ENCODE measurements around the gene SLFN5.
"Not testable (repeated sequence)": the region's sequence is repeated elsewhere in the genome, so short reads cannot be mapped to it uniquely, and the experiment has no call there.

The SLFN5 gene

GRCh38 chr17:35242805-35243560, at the start of gene SLFN5:
Gene SLFN5, plus strand, starts transcription at chr17:35243072. Its CDS starts 15,619 bp downstream, at chr17:35258691.
- DNase-seq = peak; percentile 32

DNA sequence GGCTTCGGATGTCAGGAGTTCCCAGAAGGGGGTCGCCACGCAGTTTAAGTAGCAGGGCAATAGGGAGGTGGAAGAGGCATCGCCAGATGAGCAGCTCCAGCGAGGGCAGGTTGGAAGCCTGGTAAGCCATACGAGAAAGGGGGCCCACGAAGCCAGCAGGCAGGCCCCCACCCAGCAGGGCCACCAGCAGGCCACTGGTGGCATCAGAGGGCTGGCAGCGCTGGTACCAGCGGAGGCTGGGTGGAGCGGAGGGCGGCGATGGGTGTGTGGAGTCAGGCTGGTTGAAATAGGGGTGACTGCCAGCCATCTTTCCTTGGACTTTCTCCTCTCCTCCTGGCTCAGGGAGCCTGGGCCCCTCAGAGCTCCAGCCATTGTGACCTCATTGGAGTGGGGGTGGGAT, 48.9 kb upstream of the SLFN5 start, which contains the start of gene SLC35G3:
Gene SLC35G3, minus strand, starts transcription at position 393 of the 400 bp plus-strand sequence. Its CDS starts 86 bp downstream, at position 307.
- not testable (repeated sequence) for DNase-seq

GRCh38 chr17:35195062-35195461, 47.8 kb upstream of the SLFN5 start:
- not testable (repeated sequence) for DNase-seq

GRCh38 chr17:35202582-35202981, 40.3 kb upstream of the SLFN5 start:
- DNase-seq = not testable (repeated sequence)

DNA sequence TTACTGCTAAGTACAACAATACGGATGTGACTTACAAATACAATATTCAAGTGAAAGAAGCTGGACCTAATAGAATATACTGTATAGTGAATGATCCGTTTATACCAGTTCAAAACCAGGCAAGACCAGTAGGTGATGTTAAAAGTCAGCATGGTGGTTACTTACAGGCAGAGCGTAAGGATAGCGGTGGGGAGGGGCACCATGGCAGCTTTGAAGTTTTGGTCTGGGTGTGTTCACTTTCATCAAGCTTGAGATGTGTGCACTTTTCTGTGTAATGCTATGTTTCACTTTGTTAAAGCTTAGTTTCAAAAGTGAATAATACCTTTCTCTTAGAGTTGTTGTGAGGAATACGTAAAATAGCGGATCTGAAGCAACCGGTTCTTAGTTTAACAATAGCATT, 32.1 kb upstream of the SLFN5 start:
- no peak for DNase-seq

DNA sequence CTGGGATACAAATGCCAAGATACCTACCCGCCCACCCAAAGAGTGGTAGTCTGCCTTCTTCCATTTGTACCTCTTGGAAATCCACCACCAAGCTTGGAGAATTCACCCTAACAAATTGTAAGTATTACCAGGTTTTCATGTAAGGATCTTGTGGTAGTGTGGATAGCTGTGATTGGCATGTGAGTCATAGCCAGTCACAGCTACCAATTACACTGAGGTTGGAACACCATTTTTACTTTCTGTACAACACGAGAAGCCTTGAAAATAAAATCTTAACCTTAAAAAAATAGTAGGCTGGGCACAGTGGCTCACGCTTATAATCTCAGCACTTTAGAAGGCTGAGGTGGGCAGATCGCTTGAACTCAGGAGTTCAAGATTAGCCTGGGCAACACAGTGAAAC, 30.2 kb upstream of the SLFN5 start:
- DNase-seq = no peak

GRCh38 chr17:35213412-35213940, 29.4 kb upstream of the SLFN5 start:
- no peak for DNase-seq

- DNase-seq = no peak
Measured at GRCh38 chr17:35214192-35214591, 28.7 kb upstream of the SLFN5 start.

GRCh38 chr17:35214631-35215273, 28.1 kb upstream of the SLFN5 start:
- no peak for DNase-seq

- DNase-seq = no peak
Measured at GRCh38 chr17:35217107-35217506, 25.8 kb upstream of the SLFN5 start.

DNA sequence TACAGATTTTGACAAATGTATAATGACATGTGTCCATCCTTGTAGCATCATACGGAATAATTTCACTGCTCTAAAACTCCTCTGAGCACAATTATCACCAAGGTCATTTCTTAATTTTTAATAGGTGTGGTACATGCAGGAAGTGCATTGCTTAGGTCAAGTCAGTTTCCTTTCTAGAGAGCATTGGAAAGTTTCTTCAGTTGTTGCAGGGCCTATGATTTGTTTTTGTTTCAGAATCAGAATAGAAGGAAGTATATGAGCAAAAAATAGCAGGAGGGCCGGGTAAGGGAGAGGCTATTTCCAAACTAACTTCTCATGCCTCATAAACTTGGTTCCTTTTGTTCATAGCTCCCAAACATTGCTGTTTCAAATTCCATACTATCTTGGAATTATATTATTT, 24.0 kb upstream of the SLFN5 start:
- DNase-seq = no peak

DNA sequence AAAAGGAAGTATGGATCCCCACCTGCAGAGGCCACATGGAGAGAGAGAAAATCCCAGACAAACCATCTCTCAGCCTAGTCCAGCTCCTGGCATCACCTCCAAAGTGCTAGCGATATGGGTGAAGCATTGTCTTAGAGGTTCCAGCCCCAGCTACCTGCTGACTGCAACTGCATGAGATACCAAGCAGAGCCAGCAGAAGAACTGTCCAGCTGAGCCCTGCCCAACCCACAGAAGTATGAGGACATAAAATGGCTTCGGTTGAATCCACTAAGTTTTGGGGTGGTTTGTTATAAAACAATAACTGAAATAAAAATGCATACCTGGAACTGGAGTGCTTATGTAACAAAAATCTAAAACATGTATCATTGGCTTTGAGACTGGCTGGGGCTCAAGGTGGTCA, 20.4 kb upstream of the SLFN5 start:
- no peak for DNase-seq

DNA sequence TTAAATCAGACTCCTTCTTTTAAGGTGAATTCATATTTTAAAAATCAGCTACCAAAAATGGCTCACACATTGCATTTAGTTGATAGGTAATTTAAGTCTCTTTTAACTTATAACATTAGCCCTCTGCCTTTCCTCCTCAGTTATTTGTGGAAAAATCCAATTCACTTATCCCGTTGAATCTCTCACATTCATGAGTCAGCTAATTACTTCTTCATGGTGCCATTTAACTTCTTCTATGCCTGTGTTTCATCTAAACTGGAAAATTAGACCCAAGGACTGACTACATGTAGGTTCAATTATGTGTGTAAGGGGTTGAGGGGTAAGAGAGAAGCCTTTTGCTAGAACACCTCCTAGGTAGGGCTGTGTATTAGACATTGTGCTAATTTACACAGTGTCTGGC, 18.4 kb upstream of the SLFN5 start:
- DNase-seq = no peak

GRCh38 chr17:35227546-35227945, 15.3 kb upstream of the SLFN5 start:
- DNase-seq = no peak

DNA sequence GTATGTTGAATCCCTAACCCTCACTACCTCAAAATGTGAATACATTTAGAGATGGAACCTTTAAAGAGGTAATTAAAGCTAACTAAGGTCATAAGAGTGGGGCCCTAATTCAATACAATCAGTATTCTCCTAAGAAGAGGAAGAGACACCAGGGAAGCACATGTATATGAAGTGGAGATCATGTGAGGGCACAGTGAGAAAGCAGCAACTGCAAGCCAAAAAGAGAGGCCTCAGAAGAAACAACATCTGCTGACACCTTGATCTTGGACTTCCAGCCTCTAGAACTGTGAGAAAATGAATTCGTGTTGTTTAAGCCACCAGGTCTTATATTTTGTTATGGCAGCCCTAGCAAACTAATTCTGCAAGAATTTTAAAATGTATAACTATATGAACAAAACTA, 13.2 kb upstream of the SLFN5 start:
- no peak for DNase-seq

DNA sequence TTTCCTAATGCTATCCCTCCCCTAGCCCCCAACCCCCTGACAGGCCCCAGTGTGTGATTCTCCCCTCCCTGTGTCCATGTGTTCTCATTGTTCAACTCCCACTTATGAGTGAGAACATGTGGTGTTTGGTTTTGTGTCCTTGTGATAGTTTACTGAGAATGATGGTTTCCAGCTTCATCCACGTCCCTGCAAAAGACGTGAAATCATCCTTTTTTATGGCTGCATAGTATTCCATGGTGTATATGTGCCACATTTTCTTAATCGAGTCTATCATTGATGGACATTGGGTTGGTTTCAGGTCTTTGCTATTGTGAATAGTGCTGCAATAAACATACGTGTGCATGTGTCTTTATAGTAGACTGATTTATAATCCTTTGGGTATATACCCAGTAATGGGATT, 8.6 kb upstream of the SLFN5 start:
- DNase-seq = not testable (repeated sequence)

GRCh38 chr17:35235289-35235688, 7.6 kb upstream of the SLFN5 start:
- DNase-seq = no peak

DNA sequence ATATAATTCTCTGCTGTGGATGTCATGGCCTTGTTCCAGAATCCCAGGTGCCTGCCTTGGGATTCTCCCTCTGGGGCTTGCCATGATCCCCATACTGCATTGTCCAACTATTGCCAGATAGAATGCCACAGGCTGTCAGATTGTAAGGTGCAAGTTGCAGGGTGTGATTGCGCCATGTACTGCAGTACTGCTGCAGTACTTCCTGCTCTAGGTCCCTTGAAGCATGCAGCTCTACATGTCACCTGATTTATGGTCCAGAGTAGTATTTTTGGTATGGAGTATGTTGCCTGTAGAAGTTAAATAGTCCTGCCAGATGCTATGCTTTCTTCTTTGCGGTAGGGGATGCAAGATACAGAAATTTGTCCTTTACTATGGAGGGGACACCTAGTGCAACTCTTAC, 7.0 kb upstream of the SLFN5 start:
- DNase-seq = no peak

DNA sequence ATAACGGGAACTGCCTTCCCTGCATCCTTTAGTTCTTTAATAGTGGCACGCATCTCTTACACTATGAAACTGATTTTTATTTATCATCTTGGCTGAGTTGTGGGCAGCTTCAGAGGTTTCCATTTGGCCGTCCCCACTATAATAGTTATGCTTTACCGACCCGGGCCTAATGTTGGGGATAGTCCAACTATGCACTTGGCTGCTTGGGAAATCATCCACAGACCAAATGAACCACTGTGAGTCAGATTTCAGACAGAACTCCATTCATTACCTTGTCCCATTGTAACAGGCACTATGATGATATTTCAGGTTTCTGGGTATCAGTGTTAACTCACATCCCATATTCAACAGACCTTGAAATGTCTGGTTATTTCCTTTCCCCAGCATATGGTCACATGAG, 6.1 kb upstream of the SLFN5 start:
- no peak for DNase-seq

DNA sequence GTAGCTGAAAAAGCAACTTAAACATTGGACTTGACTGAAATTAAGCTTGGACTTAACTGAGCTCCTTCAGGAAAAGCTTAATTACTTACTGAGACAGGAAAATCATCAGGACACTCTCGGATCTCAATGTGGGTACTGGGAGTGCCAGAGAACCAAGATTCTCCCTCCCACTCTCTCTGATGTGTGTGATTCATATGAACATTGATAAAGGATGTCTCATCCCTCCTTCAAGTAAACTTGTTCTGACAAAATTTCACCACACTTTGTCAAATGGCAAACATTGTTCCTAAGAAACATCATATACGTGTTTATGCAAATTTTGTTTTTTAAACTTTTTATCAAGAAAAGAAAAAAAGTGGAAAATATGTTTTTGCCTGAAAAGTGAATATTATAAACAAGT, 4.1 kb upstream of the SLFN5 start:
- DNase-seq = no peak

DNA sequence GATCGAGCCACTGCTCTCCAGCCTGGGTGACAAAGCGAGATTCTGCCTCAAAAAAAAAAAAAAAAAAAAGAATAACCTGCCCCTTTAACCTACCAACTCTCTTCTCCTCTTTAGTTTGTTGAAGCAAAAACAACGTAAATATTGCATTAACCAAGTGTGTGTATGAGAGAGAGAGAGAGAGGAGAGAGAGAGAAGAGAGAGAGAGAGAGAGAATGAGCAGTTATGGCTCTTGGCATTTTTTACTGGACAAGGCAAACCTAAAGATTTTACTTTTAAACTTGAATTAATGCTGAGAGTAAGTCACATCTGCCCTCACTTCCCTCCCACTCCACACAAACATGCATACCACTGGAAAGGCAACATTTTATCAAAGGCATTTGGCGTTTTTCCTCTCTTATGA, 3.0 kb upstream of the SLFN5 start:
- no peak for DNase-seq

DNA sequence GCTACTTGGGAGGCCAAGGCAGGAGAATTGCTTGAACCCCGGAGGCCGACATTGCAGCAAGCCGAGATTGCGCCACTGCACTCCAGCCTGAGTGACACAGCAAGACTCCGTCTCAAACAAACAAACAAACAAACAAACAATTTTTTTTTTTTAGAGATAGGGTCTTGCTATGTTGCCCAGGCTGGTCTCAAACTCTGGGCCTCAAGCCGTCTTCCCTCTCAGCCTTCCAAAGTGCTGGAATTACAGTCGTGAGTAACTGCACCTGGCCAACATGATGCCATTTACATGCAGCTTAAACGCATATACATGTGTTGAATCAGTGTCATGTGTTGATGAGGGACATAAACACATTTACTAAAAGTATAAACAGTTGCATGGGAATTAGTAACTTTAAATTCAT, 2.0 kb upstream of the SLFN5 start:
- no peak for DNase-seq

DNA sequence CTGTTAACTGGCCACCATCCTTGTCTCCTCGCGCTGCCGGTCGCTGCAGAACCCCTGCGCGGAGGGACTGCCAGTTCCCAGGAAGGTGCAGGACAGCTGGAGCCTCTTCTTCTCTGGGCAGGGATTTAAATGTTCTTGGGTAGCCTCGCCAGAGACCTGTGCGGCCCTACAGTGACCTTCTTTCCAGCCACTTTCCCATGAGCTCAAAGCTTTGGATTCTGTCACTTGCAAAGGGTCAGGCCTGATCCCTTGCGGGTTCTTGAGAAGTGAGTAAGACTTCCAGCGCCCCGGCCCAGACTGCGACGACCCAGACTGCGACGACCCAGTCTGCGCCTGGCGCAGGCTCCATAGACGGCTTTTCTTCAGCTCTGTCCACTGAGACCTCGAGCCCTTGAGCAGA, 1.4 kb upstream of the SLFN5 start:
- DNase-seq = no peak

GRCh38 chr17:35242158-35242804, 591 bp upstream of the SLFN5 start:
- peak; percentile 9 for DNase-seq
